ENCODE results near the gene NAPA.

NAPA gene

GRCh38 chr19:47448360-47448727 is 66.5 kb downstream of the NAPA start:
- DNase-seq = no peak

- DNase-seq = peak in 3 of 4 experiments; percentile 25 to 42 (median 34)
Measured at GRCh38 chr19:47447470-47448359, 67.1 kb downstream of the NAPA start.

- DNase-seq = no peak
Measured at GRCh38 chr19:47446534-47447469, 68.1 kb downstream of the NAPA start.

- DNase-seq = peak in 3 of 4 experiments; percentile 22 to 57 (median 53)
Measured at GRCh38 chr19:47445937-47446402, 68.9 kb downstream of the NAPA start.

- DNase-seq = no peak
Measured at GRCh38 chr19:47445527-47445926, 69.3 kb downstream of the NAPA start.

- peak in 2 of 4 experiments; percentile 15 to 43 for DNase-seq
Measured at GRCh38 chr19:47444388-47444821, 70.5 kb downstream of the NAPA start.

DNA sequence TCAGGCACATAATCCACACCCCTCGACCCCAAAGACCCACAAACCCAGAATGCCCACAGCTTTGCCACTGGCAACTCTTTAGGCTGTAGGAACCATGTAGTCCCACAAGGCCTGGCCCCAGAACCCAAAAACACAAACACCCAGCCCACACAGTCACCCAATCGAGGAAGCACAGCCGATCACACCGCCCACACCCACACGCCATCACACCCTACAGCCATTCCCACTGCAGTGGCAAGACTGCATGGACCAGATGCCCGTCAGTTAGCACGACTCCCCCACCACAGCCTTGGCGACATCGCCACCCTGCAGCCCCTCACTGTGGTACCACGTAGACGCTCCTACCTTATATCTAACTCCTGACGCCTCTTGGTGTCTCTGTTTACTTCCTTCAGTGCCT is 71.5 kb downstream of the NAPA start:
- no peak for DNase-seq

GRCh38 chr19:47438793-47439220 is 76.1 kb downstream of the NAPA start:
- DNase-seq = no peak
